ENCODE results near the gene HBS1L. TPM values are rescaled to one million over a fixed set of nuclear protein-coding genes. Genes with fewer than 3 reads are reported as not detected.

The HBS1L gene
- total and polyA plus RNA-seq, 2 experiments from 2014 or later: 43.0 to 70.6 TPM

DNA sequence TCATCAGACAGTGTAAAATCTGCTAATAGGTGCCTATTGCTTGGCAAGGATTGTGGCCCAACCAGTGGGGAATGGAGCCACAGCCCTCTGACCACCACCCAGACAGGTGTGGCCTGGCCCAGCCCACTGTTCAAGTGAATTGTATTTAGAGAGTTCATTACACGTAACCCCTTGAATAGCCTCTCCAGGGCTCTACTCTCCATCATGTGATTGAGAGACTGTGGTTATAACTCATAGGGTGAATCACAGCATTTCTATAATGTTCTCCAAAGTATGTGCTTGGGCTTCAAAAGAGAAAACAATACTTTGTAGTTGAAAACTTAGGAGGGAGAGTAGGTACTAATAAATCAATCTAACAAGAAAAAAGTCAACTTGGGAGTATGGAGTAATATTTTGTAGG is 143.1 kb downstream of the HBS1L start:
- no peaks in the 10 kb centered on the region for H3K4me1 ChIP-seq (ENCODE audit: insufficient read depth)
- no peak overlapping the region for H3K4me3 ChIP-seq
- H3K36me3 ChIP-seq (replicated peaks; ENCODE audit: insufficient read depth, low read depth): no peaks in the 10 kb centered on the region
- TF ChIP-seq CTCF (IDR thresholded peaks at IDR 0.05; ENCODE audit: poor library complexity): no peak
- TF ChIP-seq EZH2phosphoT487 (IDR thresholded peaks at IDR 0.05; ENCODE audit: low read depth, severe bottlenecking, unreplicated experiment): no peak
- no peak for TF ChIP-seq EZH2 (IDR thresholded peaks at IDR 0.05; ENCODE audit: borderline replicate concordance)
- H3K27ac ChIP-seq: no peak overlapping the region
- 87% methylated on average over 1 of the region's 1 CpG for WGBS (ENCODE audit: low lambda C conversion rate, missing lambda C conversion rate)
- no peaks in the 10 kb centered on the region for H3K9me2 ChIP-seq (replicated peaks; ENCODE audit: insufficient read depth)
- H4K20me1 ChIP-seq (ENCODE audit: insufficient read depth, poor library complexity, severe bottlenecking): no peaks in the 10 kb centered on the region
- H2AFZ ChIP-seq: no peak overlapping the region
- no peak overlapping the region for H3K4me2 ChIP-seq
- H3K79me2 ChIP-seq: no peaks in the 10 kb centered on the region
- DNase-seq (ENCODE audit: low spot score): no peak
- no peaks in the 10 kb centered on the region for H3K27me3 ChIP-seq
- H3K9me3 ChIP-seq (ENCODE audit: low read depth): no peaks in the 10 kb centered on the region

GRCh38 chr6:134910593-134910935 is 144.1 kb downstream of the HBS1L start:
- no peaks in the 10 kb centered on the region for H4K20me1 ChIP-seq (ENCODE audit: insufficient read depth, poor library complexity, severe bottlenecking)
- no peak overlapping the region for H3K4me3 ChIP-seq
- H3K4me2 ChIP-seq: no peak overlapping the region
- H3K27ac ChIP-seq: no peak overlapping the region
- TF ChIP-seq EZH2 (IDR thresholded peaks at IDR 0.05; ENCODE audit: borderline replicate concordance): no peak
- no peak for TF ChIP-seq CTCF (IDR thresholded peaks at IDR 0.05; ENCODE audit: poor library complexity)
- no peak for TF ChIP-seq EZH2phosphoT487 (IDR thresholded peaks at IDR 0.05; ENCODE audit: low read depth, severe bottlenecking, unreplicated experiment)
- no peak for DNase-seq (ENCODE audit: low spot score)
- 79% methylated on average over 1 of the region's 1 CpG for WGBS (ENCODE audit: low lambda C conversion rate, missing lambda C conversion rate)
- H3K27me3 ChIP-seq: no peaks in the 10 kb centered on the region
- H3K9me2 ChIP-seq (replicated peaks; ENCODE audit: insufficient read depth): no peaks in the 10 kb centered on the region
- H3K79me2 ChIP-seq: no peaks in the 10 kb centered on the region
- no peaks in the 10 kb centered on the region for H3K36me3 ChIP-seq (replicated peaks; ENCODE audit: insufficient read depth, low read depth)
- H3K4me1 ChIP-seq (ENCODE audit: insufficient read depth): no peaks in the 10 kb centered on the region
- no peak overlapping the region for H2AFZ ChIP-seq
- H3K9me3 ChIP-seq (ENCODE audit: low read depth): no peaks in the 10 kb centered on the region

Small RNA genes lying within 50 kb of the gene (microRNA-seq; reads per million reads assigned to microRNA genes)
- not detected for gene MIR3662

Other genes with a start within 250 kb of the HBS1L start
- 9.9 and 11.0 TPM in 2 replicates for gene ALDH8A1, start 104.7 kb downstream of the HBS1L start, total RNA-seq
- gene ALDH8A1, start 104.7 kb downstream of the HBS1L start, polyA plus RNA-seq: 5.3 and 8.0 TPM in 2 replicates
- 0.17 and 0.48 TPM in 2 replicates for gene MYB, start 126.5 kb upstream of the HBS1L start, total RNA-seq
- gene MYB, start 126.5 kb upstream of the HBS1L start, polyA plus RNA-seq: 0.36 and 0.56 TPM in 2 replicates

Measured in hepatocyte (in vitro differentiated cells).